Thymus (tissue), 11 donors: ENCODE data around the gene RNF215. TPM values are rescaled to one million over a fixed set of nuclear protein-coding genes. Genes with fewer than 3 reads are reported as not detected.
"Not testable (repeated sequence)": the region's sequence is repeated elsewhere in the genome, so short reads cannot be mapped to it uniquely, and the experiment has no call there.

Source experiments
- DNase-seq, 9 donors: peaks; one replicate each; pipeline ENCODE4 v3.0.0-alpha.2; 2013; ENCODE audit warnings: low spot score in 9 of 9, low read depth in 6 of 9, missing footprints in 1 of 9
- H3K27ac ChIP-seq, 2 donors: one replicate each; pipeline ENCODE4 v1.5.1; 2013; ENCODE audit warnings: control low read depth in 1 of 2, low read depth in 1 of 2, low read length in 1 of 2, mild to moderate bottlenecking in 1 of 2, moderate library complexity in 1 of 2
- H3K27me3 ChIP-seq, 2 donors: one replicate each; pipeline ENCODE4 v1.5.1; 2013; ENCODE audit warnings: low read length in 1 of 2; ENCODE audit not compliant: control insufficient read depth in 2 of 2, insufficient read depth in 1 of 2
- H3K36me3 ChIP-seq, 2 donors: one replicate each; pipeline ENCODE4 v1.5.1; 2013; ENCODE audit warnings: low read length in 1 of 2, mild to moderate bottlenecking in 1 of 2, moderate library complexity in 1 of 2; ENCODE audit not compliant: control insufficient read depth in 2 of 2, insufficient read depth in 2 of 2
- H3K4me1 ChIP-seq, 2 donors: one replicate each; pipeline ENCODE4 v1.5.1; 2013; ENCODE audit warnings: low read length in 2 of 2; ENCODE audit not compliant: control insufficient read depth in 2 of 2, insufficient read depth in 2 of 2
- H3K4me3 ChIP-seq, 2 donors: one replicate each; pipeline ENCODE4 v1.5.1; 2013; ENCODE audit warnings: low read length in 2 of 2, control low read depth in 1 of 2, mild to moderate bottlenecking in 1 of 2
- H3K9me3 ChIP-seq, 2 donors: one replicate each; pipeline ENCODE4 v1.5.1; 2013; ENCODE audit warnings: low read length in 1 of 2, mild to moderate bottlenecking in 1 of 2; ENCODE audit not compliant: control insufficient read depth in 2 of 2, insufficient read depth in 1 of 2
- WGBS: extraction: QIAGEN DNeasy Blood & Tissue Kit; methylation state at CpG from one replicate; pipeline ENCODE4 v1.1.7; 2013; 5-methylcytosine and 5-hydroxymethylcytosine counted together
- polyA plus RNA-seq: library from polyadenylated mRNA; stranded (reverse); fragments of 200-250 nt; gene quantifications from one replicate; pipeline ENCODE4 v1.2.3, GENCODE V29; 2013
- total RNA-seq: library from RNA; stranded (reverse); fragments of 120-200 nt; gene quantifications from one replicate; pipeline ENCODE4 v1.2.4, GENCODE V29; 2013
- donor health status: healthy.

The RNF215 gene
- total and polyA plus RNA-seq, 2 donors, result 6.4 to 11.1 TPM

- H3K27me3 ChIP-seq, result peaks cover 0 to 21% of the 10 kb centered on the region in 2 donors
- over 99% methylated on average over 3 of the region's 3 CpGs for WGBS
Measured at GRCh38 chr22:30401024-30401423, 13.8 kb upstream of the RNF215 start.

GRCh38 chr22:30400159-30400558 lies 12.9 kb upstream of the RNF215 start:
- Histone ChIP-seq H3K9me3 (no peaks in the 10 kb centered on the region), H3K36me3 (peaks cover 0 to 3% of the 10 kb centered on the region in 2 donors), H3K4me3 (no peak overlapping the region), H3K27ac (no peak overlapping the region), H3K4me1 (peaks cover 24 to 46% of the 10 kb centered on the region in 2 donors), H3K27me3 (peaks cover 0 to 21% of the 10 kb centered on the region in 2 donors)
- DNase-seq, result no peak
- WGBS, result 88% methylated on average over 1 of the region's 1 CpG

More at GRCh38 chr22:30401024-30401423, 13.8 kb upstream of the RNF215 start:
- not testable (repeated sequence) for H3K27ac ChIP-seq, DNase-seq, H3K4me3 ChIP-seq, H3K36me3 ChIP-seq, H3K9me3 ChIP-seq
- peaks cover 24 to 40% of the 10 kb centered on the region in 2 donors for H3K4me1 ChIP-seq

DNA sequence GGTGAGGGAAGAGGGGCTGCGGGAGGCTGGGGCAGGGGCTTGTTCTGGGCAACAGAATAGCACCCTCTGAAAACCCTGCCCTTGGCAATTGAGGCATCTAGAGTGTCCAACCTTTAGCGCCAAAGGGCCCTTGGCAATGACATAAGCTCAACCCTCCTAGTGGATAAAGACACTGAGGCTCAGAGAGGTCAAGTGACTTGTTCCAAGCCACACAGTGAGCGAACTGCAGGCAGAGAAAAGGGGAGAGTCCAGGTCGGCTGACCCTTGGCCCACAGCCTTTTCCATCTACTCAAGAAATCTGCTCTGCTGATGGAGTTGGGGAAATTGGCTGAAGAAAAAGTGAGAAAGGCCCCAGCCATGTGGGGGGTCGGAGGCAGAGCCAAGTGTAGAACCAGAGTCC lies 12.5 kb upstream of the RNF215 start:
- Histone ChIP-seq H3K36me3 (peaks cover 0 to 3% of the 10 kb centered on the region in 2 donors), H3K4me1 (peaks cover 24 to 50% of the 10 kb centered on the region in 2 donors), H3K27me3 (peaks cover 0 to 21% of the 10 kb centered on the region in 2 donors), H3K4me3 (no peak overlapping the region), H3K9me3 (no peaks in the 10 kb centered on the region), H3K27ac (no peak overlapping the region)
- no peak for DNase-seq
- 97% methylated on average over 5 of the region's 5 CpGs for WGBS

- no peaks in the 10 kb centered on the region for H3K9me3 ChIP-seq
- H3K36me3 ChIP-seq, result peaks cover 0 to 3% of the 10 kb centered on the region in 2 donors
- H3K4me1 ChIP-seq, result peaks cover 24 to 54% of the 10 kb centered on the region in 2 donors
- peak overlapping the region in 1 of 2 donors; percentile 31 for H3K27ac ChIP-seq
- H3K4me3 ChIP-seq, result peak overlapping the region; percentile 54 to 66
- peaks cover 0 to 21% of the 10 kb centered on the region in 2 donors for H3K27me3 ChIP-seq
- WGBS, result 65% methylated on average over 25 of the region's 25 CpGs
- peak in 1 of 9 donors; percentile 64 for DNase-seq
Measured at GRCh38 chr22:30398685-30399680, 11.8 kb upstream of the RNF215 start.

GRCh38 chr22:30397656-30398635 lies 10.7 kb upstream of the RNF215 start:
- Histone ChIP-seq H3K9me3 (no peaks in the 10 kb centered on the region), H3K4me1 (peaks cover 27 to 63% of the 10 kb centered on the region in 2 donors), H3K27ac (peak overlapping the region in 1 of 2 donors; percentile 31), H3K4me3 (peak overlapping the region; percentile 54 to 66), H3K27me3 (peaks cover 0 to 21% of the 10 kb centered on the region in 2 donors), H3K36me3 (peaks cover 0 to 3% of the 10 kb centered on the region in 2 donors)
- no peak for DNase-seq
- 36% methylated on average over 11 of the region's 11 CpGs for WGBS

DNA sequence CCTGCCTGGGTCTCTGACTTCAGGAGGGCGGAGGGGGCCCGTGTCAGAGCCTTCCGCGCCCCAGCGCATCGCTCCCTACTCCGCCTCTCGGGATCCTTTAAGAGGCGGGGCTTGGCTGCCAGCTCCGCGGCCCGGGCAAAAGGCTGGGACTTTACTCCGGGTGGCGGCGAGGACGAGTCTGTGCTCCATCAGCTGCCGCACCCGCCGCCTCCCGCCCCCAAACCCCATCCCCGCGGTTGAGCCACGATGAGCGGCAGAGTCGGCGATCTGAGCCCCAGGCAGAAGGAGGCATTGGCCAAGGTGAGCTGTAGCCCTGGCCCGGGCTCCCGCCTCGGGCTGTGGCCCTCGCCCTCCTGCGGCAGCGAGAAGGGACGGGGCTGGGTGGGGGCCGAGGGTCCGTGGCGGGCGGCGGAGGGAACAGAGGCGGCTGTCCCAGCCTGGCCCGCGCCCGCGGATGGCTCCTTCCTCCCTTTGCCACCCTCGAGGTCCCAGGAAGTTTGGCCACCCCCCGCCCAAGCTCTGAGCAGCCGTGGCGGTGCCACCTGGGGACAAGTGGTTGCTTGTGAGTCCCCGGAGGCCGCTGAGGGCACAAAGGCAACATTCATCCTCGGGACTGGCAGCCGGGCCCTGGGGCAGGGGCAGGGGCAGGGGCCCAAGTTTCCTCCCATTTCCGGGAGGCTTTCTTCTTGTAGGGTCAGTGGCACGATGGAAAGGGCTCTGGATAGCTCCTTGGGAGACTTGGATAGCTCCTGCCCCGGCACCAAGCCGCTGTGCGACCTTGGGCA lies 9.9 kb upstream of the RNF215 start, which contains the start of gene SEC14L2:
TSS of gene SEC14L2 (plus strand) at position 148 of the 785 bp plus-strand sequence. CDS start at position 247, 99 bp downstream.
- H3K4me3 ChIP-seq, result peak within 1 kb of the TSS; percentile 54 to 66
- WGBS, result 2% methylated on average over 56 of the region's 56 CpGs
- H3K4me1 ChIP-seq, result peaks cover 32 to 72% of the 10 kb centered on the region in 2 donors
- DNase-seq, result peak in 1 of 9 donors; percentile 67
- no peaks in the 10 kb centered on the region for H3K9me3 ChIP-seq
- peaks cover 0 to 3% of the 10 kb centered on the region in 2 donors for H3K36me3 ChIP-seq
- H3K27me3 ChIP-seq, result peaks cover 0 to 21% of the 10 kb centered on the region in 2 donors
- no peak within 1 kb of the TSS for H3K27ac ChIP-seq

GRCh38 chr22:30393885-30394284 lies 6.7 kb upstream of the RNF215 start:
- no peak overlapping the region for H3K4me3 ChIP-seq
- H3K36me3 ChIP-seq, result no peaks in the 10 kb centered on the region
- peaks cover 0 to 16% of the 10 kb centered on the region in 2 donors for H3K9me3 ChIP-seq
- DNase-seq, result no peak
- WGBS, result 98% methylated on average over 3 of the region's 3 CpGs
- H3K4me1 ChIP-seq, result peaks cover 30 to 66% of the 10 kb centered on the region in 2 donors
- no peak overlapping the region for H3K27ac ChIP-seq
- peaks cover 0 to 21% of the 10 kb centered on the region in 2 donors for H3K27me3 ChIP-seq

GRCh38 chr22:30393322-30393680 lies 6.1 kb upstream of the RNF215 start:
- H3K36me3 ChIP-seq, result no peaks in the 10 kb centered on the region
- peaks cover 0 to 16% of the 10 kb centered on the region in 2 donors for H3K9me3 ChIP-seq
- H3K27me3 ChIP-seq, result peaks cover 0 to 21% of the 10 kb centered on the region in 2 donors
- DNase-seq, result no peak
- H3K27ac ChIP-seq, result no peak overlapping the region
- H3K4me1 ChIP-seq, result peaks cover 25 to 61% of the 10 kb centered on the region in 2 donors
- no peak overlapping the region for H3K4me3 ChIP-seq
- 89% methylated on average over 7 of the region's 7 CpGs for WGBS
